A673 (cell line): ENCODE data around the gene MS4A18. TPM values are rescaled to one million over a fixed set of nuclear protein-coding genes. Genes with fewer than 3 reads are reported as not detected.
"Not testable (repeated sequence)": the region's sequence is repeated elsewhere in the genome, so short reads cannot be mapped to it uniquely, and the experiment has no call there.

Experiments used
- BruUV-seq: library from RNA; stranded (reverse); fragments of 400-500 nt; replicated peaks from 2 replicates; lab custom pipeline; 2021; lab: Mats Ljungman, UMichigan
- CTCF ChIA-PET: fragments of 300-600 bp; sonication (Branson Sonifier 250); formaldehyde crosslinking; loops from one replicate; lab custom pipeline; 2022; ENCODE audit warnings: antibody characterized with exemption; lab: Charles Lee
- POLR2A ChIA-PET: fragments of 300-600 bp; sonication (Branson Sonifier 250); formaldehyde crosslinking; loops from one replicate; lab custom pipeline; 2022; ENCODE audit warnings: antibody characterized with exemption; ENCODE audit not compliant: low non-redundant PET; lab: Charles Lee
- DNase-seq: peaks from one replicate; pipeline ENCODE4 v3.0.0-alpha.2; 2015; ENCODE audit warnings: low spot score
- H3K27ac ChIP-seq: fragments of 200-600 bp; sonication (generic); 2 replicates; pipeline ENCODE4 v1.5.1; 2016; ENCODE audit warnings: mixed run types, low read depth, mild to moderate bottlenecking, mixed read lengths, antibody characterized with exemption, low read length; ENCODE audit not compliant: poor library complexity, severe bottlenecking
- H3K27me3 ChIP-seq: fragments of 200-600 bp; sonication (generic); replicated peaks from 2 replicates; pipeline ENCODE4 v1.6.1; 2017; ENCODE audit warnings: mixed run types, low read depth, mild to moderate bottlenecking, mixed read lengths, antibody characterized with exemption, low read length; ENCODE audit not compliant: insufficient read depth, poor library complexity
- H3K36me3 ChIP-seq: fragments of 200-600 bp; sonication (generic); 2 replicates; pipeline ENCODE4 v1.6.1; 2016; ENCODE audit warnings: mixed run types, mild to moderate bottlenecking, mixed read lengths, antibody characterized with exemption, low read length; ENCODE audit not compliant: insufficient read depth, poor library complexity, severe bottlenecking
- H3K4me1 ChIP-seq: fragments of 200-600 bp; sonication (generic); 2 replicates; pipeline ENCODE4 v1.6.1; 2017; ENCODE audit warnings: mixed run types, mild to moderate bottlenecking, mixed read lengths, antibody characterized with exemption, low read length; ENCODE audit not compliant: insufficient read depth, poor library complexity, severe bottlenecking
- H3K4me3 ChIP-seq: fragments of 200-600 bp; sonication (generic); 2 replicates; pipeline ENCODE4 v1.5.1; 2016; ENCODE audit warnings: low read depth, mixed run types, mild to moderate bottlenecking, mixed read lengths, low read length; ENCODE audit not compliant: poor library complexity, severe bottlenecking
- H3K9me3 ChIP-seq: fragments of 200-600 bp; sonication (generic); 2 replicates; pipeline ENCODE4 v1.6.1; 2016; ENCODE audit warnings: mixed run types, low read depth, mild to moderate bottlenecking, mixed read lengths, antibody characterized with exemption, low read length; ENCODE audit not compliant: poor library complexity, severe bottlenecking
- EZH2 ChIP-seq: fragments of 200-600 bp; sonication (generic); IDR thresholded peaks from 2 replicates; pipeline ENCODE4 v1.6.1; 2017; ENCODE audit warnings: borderline replicate concordance, low read depth, mild to moderate bottlenecking, mixed read lengths, antibody characterized with exemption, low read length; ENCODE audit not compliant: poor library complexity, severe bottlenecking
- intact Hi-C: fragments of 100-400 bp; cut with micrococcal nuclease; formaldehyde crosslinking; loops from one replicate; pipeline ENCODE4 v1.10.0; 2022; ENCODE audit not compliant: unreplicated experiment
- total RNA-seq: library from RNA; stranded (reverse); gene quantifications from 2 replicates; pipeline ENCODE4 v1.2.3, GENCODE V29; 2021
- TF ChIP-seq, protein P1 (sequence below): fragments of 300-800, 200-600 bp; sonication (generic); conservative IDR thresholded peaks from 2 replicates; pipeline ENCODE4 v1.5.1; 2017; ENCODE audit warnings: low read depth, mild to moderate bottlenecking, antibody characterized with exemption, low read length, moderate library complexity, mixed read lengths

The MS4A18 gene
- total RNA-seq, 1 experiment from 2014 or later: not detected

DNA sequence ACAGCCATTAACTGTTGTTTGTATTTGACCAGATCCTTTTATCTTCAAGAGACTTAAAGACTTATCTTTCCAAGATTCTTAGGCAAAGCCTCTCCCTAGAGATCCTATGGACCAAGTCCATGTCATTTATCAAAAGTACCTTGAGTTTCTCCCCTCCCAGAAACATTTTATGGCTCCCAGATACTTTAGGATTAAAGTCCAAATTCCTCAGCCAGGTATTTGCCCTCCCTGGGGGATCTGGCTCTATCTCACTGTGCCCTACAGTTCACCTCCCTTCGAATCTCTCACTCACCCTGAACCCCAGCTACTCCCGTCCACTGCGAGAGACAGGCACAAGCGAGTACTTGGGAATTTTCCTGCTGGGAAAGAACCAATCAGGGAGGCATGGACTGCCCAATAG is 13.2 kb upstream of the MS4A18 start:
- Histone ChIP-seq H3K36me3 (no peaks in the 10 kb centered on the region), H3K4me3 (no peak overlapping the region), H3K27ac (no peak overlapping the region), H3K4me1 (no peaks in the 10 kb centered on the region), H3K27me3 (peaks cover 13% of the 10 kb centered on the region), H3K9me3 (no peaks in the 10 kb centered on the region)
- intact Hi-C loops: no loop called here
- POLR2A ChIA-PET: no interaction called here
- TF ChIP-seq, protein P1, sequence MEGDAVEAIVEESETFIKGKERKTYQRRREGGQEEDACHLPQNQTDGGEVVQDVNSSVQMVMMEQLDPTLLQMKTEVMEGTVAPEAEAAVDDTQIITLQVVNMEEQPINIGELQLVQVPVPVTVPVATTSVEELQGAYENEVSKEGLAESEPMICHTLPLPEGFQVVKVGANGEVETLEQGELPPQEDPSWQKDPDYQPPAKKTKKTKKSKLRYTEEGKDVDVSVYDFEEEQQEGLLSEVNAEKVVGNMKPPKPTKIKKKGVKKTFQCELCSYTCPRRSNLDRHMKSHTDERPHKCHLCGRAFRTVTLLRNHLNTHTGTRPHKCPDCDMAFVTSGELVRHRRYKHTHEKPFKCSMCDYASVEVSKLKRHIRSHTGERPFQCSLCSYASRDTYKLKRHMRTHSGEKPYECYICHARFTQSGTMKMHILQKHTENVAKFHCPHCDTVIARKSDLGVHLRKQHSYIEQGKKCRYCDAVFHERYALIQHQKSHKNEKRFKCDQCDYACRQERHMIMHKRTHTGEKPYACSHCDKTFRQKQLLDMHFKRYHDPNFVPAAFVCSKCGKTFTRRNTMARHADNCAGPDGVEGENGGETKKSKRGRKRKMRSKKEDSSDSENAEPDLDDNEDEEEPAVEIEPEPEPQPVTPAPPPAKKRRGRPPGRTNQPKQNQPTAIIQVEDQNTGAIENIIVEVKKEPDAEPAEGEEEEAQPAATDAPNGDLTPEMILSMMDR: no peak
- TF ChIP-seq EZH2: no peak
- no TSS peak for BruUV-seq
- CTCF ChIA-PET: no interaction called here
- no peak for DNase-seq

DNA sequence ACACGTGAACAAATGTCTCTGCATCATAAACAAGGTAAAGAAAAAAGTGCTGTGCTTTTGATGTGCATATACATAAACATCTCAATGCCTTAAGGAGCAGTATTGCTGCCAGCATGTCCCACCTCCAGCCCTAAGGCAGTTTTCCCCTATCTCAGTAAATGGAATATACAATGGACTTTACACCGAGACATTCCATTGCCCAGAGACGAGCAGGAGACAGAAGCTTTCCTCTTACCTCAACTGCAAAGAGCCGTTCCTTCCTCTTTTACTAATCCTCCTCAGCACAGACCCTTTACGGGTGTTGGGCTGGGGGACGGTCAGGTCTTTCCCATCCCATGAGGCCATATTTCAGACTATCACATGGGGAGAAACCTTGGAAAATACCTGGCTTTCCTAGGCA is 11.1 kb upstream of the MS4A18 start:
- H3K36me3 ChIP-seq, CTCF ChIA-PET, H3K27ac ChIP-seq, DNase-seq, BruUV-seq, POLR2A ChIA-PET, H3K9me3 ChIP-seq, intact Hi-C loops, H3K4me3 ChIP-seq, H3K4me1 ChIP-seq: not testable (repeated sequence)
- H3K27me3 ChIP-seq: peaks cover 11% of the 10 kb centered on the region

DNA sequence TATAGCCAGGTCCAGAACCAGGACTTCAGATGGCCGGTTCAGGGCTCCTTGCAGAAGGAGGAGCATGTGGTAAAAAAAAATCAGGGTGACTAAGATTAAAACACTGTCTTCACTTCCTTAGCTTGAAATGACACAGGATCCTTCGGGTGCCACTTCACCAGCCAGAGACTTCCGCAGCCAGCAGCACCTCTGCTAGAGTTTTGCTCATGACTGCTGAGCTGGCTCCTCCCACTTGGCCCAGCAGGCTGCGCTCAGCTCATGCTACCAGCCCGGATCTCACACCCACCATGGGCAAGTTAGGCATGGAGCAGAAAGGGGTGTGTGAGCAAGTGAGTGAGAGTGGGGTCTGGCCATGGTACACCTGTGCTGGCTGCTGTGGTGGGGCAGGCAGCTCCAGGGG is 6.6 kb upstream of the MS4A18 start:
- CTCF ChIA-PET: no interaction called here
- no peak overlapping the region for H3K27ac ChIP-seq
- H3K9me3 ChIP-seq: no peaks in the 10 kb centered on the region
- intact Hi-C loops: no loop called here
- TF ChIP-seq, protein P1: no peak
- no peak for TF ChIP-seq EZH2
- H3K36me3 ChIP-seq: no peaks in the 10 kb centered on the region
- H3K4me3 ChIP-seq: no peak overlapping the region
- no peak for DNase-seq
- H3K27me3 ChIP-seq: peaks cover 8% of the 10 kb centered on the region
- BruUV-seq: no TSS peak
- H3K4me1 ChIP-seq: no peaks in the 10 kb centered on the region
- POLR2A ChIA-PET: no interaction called here

GRCh38 chr11:60718524-60719316 is 5.8 kb upstream of the MS4A18 start:
- H3K27ac ChIP-seq: no peak overlapping the region

More at GRCh38 chr11:60718524-60719316, 5.8 kb upstream of the MS4A18 start:
- H3K9me3 ChIP-seq: no peaks in the 10 kb centered on the region
- no peaks in the 10 kb centered on the region for H3K4me1 ChIP-seq
- no peaks in the 10 kb centered on the region for H3K36me3 ChIP-seq
- TF ChIP-seq EZH2: no peak
- TF ChIP-seq, protein P1: no peak
- DNase-seq: no peak
- no peak overlapping the region for H3K4me3 ChIP-seq
- BruUV-seq: no TSS peak
- peaks cover 8% of the 10 kb centered on the region for H3K27me3 ChIP-seq
- intact Hi-C loops: no loop called here
- POLR2A ChIA-PET: no interaction called here
- CTCF ChIA-PET: no interaction called here
